DMS53 treated with DMSO at 0.1 percent for 48 hours (cell line): ENCODE data around the gene SETD4.
"Not testable (repeated sequence)": the region's sequence is repeated elsewhere in the genome, so short reads cannot be mapped to it uniquely, and the experiment has no call there.

ENCODE experiments used
- DNase-seq: peaks from one replicate; lab custom pipeline; 2025; ENCODE audit not compliant: unreplicated experiment; lab: John Stamatoyannopoulos, UW

The SETD4 gene

GRCh38 chr21:36079010-36079649 is 18.8 kb upstream of the SETD4 start:
- no peak for DNase-seq

DNA sequence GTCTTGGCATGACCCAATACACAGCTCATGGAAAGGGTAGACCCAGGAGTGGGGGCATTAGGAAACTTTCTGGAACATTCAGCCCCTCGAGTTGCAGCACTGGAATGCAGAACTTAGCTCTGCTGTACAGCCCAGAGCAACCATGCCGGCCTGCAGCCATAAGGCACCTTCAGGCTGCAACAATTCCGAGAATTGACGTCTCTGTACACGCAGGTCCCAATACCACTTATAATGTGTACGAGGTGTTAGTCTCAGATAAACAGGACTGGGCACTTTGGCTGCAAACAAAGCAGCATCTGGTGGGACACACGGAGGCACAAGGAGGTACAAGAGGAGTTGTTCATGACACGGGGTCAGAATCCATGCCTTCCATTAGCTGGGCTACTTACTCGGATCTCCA is 17.4 kb upstream of the SETD4 start:
- no peak for DNase-seq

- DNase-seq: no peak
Observed at GRCh38 chr21:36076878-36077655, 16.7 kb upstream of the SETD4 start.

DNA sequence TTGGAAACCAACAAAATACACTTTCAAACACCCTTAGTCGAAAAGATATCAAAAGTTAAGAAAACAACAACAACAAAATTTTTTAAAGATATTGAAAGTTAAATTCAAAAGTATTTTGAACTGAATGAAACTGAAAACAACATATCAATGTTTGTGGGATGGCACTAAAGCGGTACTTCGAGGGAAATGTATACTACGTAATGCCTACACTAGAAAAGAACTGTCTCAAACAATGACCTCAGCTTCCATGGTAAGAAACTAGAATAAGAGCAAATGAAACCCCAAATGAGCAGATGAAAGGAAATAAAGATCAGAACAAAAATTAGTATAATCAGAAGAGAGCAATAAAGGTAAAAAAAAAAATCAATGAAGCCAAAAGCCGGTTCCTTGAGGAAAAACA is 15.6 kb upstream of the SETD4 start:
- no peak for DNase-seq

GRCh38 chr21:36075171-36075570 is 14.8 kb upstream of the SETD4 start:
- no peak for DNase-seq

- not testable (repeated sequence) for DNase-seq
Observed at GRCh38 chr21:36073911-36074310, 13.6 kb upstream of the SETD4 start.

GRCh38 chr21:36073181-36073580 is 12.9 kb upstream of the SETD4 start:
- DNase-seq: no peak

DNA sequence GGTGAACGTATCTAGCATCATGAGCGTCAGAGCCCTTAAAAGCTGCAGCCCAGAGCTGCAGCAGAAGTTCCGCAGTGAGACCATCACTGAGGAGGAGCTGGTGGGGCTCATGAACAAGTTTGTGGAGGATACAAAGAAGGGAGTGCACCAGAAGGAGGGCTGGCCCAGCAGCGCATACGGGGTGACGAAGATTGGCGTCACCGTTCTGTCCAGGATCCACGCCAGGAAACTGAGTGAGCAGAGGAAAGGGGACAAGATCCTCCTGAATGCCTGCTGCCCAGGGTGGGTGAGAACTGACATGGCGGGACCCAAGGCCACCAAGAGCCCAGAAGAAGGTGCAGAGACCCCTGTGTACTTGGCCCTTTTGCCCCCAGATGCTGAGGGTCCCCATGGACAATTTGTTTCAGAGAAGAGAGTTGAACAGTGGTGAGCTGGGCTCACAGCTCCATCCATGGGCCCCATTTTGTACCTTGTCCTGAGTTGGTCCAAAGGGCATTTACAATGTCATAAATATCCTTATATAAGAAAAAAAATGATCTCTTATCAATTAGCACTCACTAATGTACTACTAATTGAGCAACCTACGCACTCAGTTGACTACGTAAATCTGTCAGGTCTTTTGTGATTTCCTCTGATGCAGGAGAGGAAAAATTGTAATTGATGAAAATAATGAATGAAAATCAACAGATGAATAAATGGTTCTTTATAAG is 12.3 kb upstream of the SETD4 start:
- DNase-seq: no peak

DNA sequence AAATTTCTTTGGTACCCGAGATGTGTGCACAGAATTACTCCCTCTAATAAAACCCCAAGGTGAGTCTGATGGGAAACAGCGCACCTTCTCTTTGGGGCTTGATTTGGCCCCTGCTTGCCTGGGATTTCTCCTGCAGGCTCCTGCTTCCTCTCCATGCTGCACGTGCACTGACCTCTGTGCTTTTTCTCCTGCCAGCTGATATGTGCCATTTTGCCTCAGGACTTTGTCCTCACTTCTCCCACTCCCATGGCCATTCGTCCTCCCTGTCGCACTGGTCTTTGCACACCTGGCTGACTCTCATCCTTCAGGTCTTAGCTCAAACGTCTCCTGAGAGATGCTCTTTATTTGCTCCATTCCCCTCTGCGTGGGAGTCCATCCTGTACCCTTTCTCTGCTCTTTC is 10.7 kb upstream of the SETD4 start:
- no peak for DNase-seq

GRCh38 chr21:36069713-36070583 is 9.6 kb upstream of the SETD4 start, which contains the start of gene CBR1:
Gene CBR1 (plus strand): TSS chr21:36070024. CDS start chr21:36070116, 92 bp downstream.
- peak; percentile 69 for DNase-seq

DNA sequence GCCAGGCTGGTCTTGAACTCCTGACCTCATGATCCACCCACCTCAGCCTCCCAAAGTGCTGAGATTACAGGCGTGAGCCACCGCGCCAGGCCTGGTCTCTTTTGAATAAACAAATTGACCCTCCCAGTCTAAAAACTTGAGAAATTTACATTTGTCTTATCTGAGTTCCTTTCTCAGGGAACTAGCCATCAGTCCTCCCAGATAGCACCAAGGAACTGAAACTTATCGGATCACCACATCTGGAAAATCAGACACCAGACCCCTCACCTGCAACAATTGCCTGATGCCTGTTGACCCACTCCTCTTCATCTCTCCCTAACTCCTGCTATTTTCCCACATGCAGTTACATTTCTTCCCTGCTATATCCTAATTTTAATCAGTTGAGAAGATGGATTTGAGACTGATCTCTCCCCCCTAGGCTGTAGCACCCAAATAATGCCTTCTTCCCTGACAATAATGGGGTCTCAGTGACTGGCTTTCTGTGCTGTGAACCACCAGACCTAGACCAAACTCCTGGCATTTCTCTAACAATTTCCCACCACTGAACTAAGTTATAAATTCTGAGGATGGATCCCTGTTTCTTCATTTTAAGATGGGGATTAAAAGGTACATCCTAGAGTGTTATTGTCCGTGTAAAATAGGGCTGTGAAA is 8.5 kb upstream of the SETD4 start:
- DNase-seq: no peak

- DNase-seq: no peak
Observed at GRCh38 chr21:36065497-36066036, 5.2 kb upstream of the SETD4 start.

DNA sequence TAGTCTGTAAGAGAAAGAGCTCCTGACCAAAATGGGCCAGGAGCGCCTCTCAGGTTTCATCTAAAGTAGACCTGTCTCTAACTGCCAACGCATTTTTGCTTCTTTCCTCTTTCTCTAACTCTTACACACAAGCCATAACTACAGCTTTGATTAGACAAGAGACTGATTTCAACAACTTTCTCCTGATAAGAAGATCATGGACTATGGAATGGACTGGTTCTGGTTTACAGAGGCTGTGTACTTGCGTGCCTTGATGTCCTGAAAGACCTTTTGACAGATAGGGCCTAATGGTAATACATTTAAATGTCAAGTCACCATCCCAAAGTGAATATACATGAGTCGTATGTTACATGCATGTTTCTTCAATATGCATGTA is 3.7 kb upstream of the SETD4 start:
- no peak for DNase-seq

GRCh38 chr21:36063375-36064084 is 3.2 kb upstream of the SETD4 start:
- DNase-seq: no peak

DNA sequence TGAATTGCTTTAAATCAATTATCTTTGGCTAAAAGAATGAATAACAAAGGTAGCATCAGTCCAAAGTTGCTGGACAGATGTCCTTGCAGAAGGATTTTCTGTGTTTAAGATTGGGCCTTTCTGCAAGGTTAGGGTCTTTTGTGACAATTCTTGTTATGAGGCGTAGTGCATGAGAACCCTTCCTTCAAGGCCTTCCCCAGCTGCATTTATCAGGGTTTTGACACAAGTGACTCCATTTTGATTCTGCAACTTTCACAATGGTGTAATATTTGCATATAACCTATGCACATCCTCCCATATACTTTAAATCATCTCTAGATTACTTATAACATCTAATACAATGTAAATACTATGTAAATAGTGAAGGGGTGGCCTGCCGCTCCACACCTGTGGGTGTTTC is 1.1 kb upstream of the SETD4 start:
- no peak for DNase-seq

DNA sequence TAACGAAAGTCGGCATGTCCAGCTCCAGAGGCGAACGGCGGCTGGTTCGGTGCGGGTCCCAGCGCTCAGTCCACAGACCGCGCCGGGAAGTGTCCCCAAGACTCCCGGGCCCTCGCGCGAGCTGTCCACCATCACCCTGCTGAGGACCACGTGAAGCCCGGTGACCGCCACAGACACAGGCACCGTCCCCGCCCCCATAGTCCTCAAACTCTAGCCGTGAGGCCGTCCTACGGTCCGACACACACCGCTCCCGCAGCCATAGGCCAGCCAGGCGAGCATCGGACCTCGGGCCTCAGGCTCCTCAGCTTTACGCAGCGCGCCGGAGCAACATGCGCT is 535 bp downstream of the SETD4 start:
- DNase-seq: no peak

GRCh38 chr21:36055551-36055950 is 4.8 kb downstream of the SETD4 start:
- DNase-seq: no peak

DNA sequence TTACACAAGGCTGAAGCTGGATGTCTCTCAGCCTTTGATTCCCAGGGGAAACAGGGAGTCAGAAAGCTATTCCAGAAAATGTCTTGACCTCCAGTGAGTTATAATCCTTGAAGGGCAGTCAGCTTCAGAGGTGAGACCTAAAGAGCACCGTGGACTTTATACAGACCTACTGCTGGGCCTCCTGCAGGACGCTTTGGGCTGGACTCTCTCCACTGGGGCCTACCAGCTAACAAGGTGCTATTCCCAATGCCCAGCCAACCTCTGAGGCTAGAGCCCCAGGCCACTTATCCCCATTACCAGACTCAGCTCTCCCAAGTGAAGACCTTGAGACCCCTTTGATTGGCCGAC is 6.6 kb downstream of the SETD4 start:
- DNase-seq: no peak

GRCh38 chr21:36052860-36053714 is 7.2 kb downstream of the SETD4 start:
- no peak for DNase-seq
